Measurements from ENCODE around the gene HDAC5.

DNA sequence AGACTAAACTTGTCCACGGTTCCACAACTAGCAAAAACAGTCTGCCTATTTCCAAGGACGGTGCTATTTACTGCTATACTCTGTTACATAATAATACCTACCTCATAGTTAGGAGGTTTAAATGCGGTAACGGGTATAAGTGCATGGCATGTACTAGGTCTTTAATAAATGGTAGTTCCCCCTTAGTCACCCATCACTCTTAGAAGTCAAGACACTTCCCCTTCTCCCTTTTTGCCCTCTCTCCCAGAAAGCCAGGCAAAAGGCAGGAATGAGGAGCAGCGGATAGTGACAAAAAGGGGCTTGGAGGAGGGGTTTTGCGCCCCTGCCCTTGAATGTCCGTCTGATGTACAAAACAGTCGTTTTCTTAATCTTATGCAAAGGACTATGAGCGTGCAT lies 55.9 kb downstream of the HDAC5 start:
- TF ChIP-seq, protein P1, sequence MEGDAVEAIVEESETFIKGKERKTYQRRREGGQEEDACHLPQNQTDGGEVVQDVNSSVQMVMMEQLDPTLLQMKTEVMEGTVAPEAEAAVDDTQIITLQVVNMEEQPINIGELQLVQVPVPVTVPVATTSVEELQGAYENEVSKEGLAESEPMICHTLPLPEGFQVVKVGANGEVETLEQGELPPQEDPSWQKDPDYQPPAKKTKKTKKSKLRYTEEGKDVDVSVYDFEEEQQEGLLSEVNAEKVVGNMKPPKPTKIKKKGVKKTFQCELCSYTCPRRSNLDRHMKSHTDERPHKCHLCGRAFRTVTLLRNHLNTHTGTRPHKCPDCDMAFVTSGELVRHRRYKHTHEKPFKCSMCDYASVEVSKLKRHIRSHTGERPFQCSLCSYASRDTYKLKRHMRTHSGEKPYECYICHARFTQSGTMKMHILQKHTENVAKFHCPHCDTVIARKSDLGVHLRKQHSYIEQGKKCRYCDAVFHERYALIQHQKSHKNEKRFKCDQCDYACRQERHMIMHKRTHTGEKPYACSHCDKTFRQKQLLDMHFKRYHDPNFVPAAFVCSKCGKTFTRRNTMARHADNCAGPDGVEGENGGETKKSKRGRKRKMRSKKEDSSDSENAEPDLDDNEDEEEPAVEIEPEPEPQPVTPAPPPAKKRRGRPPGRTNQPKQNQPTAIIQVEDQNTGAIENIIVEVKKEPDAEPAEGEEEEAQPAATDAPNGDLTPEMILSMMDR (IDR thresholded peaks at IDR 0.05; ENCODE audit: insufficient read depth, low read length): no peak
- TF ChIP-seq POLR2AphosphoS5 (IDR thresholded peaks at IDR 0.05; ENCODE audit: low read depth) (no peak), GABPA (IDR thresholded peaks at IDR 0.05; ENCODE audit: low read depth) (no peak)
